GM18499 (cell line): ENCODE measurements around the gene ZRANB1.

Experiments used
- ATAC-seq: cut with Tn5 transposase; IDR thresholded peaks from one replicate; pipeline ENCODE4 v1.9.1; 2021; ENCODE audit warnings: moderate number of reproducible peaks; ENCODE audit not compliant: insufficient read depth, unreplicated experiment

The ZRANB1 gene

GRCh38 chr10:124918906-124919305 is 23.0 kb upstream of the ZRANB1 start:
- ATAC-seq: no peak

- no peak for ATAC-seq
Observed at GRCh38 chr10:124921261-124921660, 20.7 kb upstream of the ZRANB1 start.

DNA sequence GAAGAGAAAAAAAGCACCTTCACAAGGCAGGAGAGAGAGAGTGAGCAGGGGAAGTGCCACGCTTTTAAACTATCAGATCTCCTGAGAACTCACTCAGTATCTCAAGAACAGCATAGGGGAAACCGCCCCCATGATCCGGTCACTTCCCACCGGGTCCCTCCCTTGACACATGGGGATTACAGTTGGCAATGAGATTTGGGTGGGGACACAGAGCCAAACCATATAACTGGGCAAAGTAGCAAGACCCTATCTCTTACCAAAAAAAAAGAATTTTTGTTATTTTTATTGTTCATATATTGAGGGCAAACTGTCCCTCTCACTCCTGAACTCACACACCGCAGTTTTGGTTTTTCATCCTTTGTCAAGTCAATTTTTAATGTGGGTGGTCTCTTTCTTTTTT is 18.2 kb upstream of the ZRANB1 start:
- no peak for ATAC-seq

GRCh38 chr10:124926548-124926947 is 15.4 kb upstream of the ZRANB1 start:
- no peak for ATAC-seq

DNA sequence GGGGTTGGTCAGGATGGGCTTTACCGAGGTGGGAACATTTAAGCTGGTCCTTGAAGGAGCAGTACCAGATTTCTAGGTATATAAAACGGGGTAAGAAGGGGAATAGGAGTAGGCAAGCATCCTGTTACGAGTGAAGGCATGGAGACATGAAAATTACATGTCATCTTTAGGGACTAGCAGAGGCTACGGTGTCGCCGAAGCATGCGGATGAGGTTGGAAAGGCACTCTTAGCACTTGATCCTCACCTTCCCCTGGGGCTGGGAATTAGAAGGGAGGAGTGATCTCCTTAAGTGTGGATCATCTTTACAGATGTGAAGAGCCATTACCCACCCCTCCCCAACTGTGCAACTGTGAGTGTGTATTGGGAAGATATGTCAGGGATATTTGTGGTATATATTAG is 13.8 kb upstream of the ZRANB1 start:
- no peak for ATAC-seq

GRCh38 chr10:124928545-124928944 is 13.4 kb upstream of the ZRANB1 start:
- ATAC-seq: no peak

DNA sequence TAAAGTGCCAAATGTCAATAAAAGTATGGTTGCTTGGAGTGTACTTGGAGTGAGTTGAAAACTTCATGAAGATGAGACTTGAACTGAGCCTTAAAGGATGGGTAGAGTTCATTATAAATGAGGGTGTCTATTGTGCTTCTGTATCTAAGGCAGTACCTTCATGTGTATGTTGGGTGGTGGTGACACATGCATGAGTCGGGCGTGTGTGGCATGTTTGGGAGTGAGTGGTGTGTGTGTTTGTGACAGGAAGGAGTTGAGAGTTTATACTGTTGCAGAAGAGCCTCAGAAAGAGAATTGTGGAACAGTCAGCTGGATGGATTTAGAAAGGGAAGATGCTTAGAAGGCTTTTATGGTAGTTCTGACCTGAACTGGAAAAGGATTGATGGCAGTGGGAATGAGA is 6.0 kb upstream of the ZRANB1 start:
- no peak for ATAC-seq

GRCh38 chr10:124936813-124937212 is 5.1 kb upstream of the ZRANB1 start:
- ATAC-seq: no peak

DNA sequence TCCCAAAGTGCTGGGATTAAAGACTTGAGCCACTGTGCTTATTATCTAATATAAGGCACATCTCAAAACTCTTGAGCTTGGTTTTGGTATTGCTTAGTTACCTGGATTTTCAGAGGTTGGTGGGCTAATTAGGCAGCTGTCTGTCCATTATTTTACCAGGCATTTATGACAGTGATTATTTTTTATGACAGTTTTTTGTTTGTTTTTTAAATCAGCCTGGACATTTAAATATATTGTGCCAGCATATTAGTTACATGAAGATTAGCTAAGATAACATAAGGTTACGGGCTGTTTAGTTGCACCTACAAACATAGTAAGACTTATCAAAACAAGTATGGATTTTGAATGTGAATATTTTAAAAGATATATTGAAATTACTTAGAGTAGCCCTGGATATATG is 2.6 kb upstream of the ZRANB1 start:
- no peak for ATAC-seq

GRCh38 chr10:124942317-124943169 is 620 bp downstream of the ZRANB1 start:
- no peak for ATAC-seq

DNA sequence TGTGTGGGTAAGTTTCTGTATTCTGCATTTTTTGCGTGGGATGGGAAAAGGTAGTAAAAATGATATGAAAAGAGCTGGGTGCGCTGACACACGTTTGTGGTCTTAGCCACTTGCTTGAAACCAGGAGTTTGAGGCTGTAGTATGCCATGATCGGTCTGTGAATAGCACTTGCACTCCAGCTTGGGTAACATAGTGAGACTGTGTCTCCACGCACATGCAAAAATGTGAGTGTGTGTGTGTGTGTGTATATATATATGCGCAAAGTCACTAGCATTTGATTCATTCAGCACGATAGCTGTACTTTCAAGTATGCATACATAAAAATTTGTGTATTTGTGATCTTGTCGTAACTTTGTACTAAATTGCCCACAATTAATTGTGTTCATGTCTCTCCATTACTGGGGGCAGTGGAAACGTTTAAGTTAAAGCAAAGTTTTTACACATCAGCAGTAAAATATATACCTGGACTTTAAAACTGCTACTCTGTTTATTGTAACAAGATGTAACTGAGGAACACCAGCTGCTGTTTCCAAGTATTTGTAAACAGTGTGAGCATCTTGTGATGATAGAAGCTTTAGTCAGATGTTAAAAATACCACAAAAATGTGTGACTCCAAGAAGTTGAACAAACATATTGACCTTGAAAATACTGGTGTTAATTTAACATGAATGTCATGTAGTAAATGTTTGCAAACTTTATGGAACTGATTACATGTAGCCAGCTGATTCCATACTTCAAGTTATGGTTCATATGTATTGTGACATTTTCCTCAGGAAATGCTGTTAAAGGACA is 1.6 kb downstream of the ZRANB1 start:
- no peak for ATAC-seq

GRCh38 chr10:124944982-124945381 is 3.1 kb downstream of the ZRANB1 start:
- ATAC-seq: no peak

GRCh38 chr10:124946945-124947344 is 5.0 kb downstream of the ZRANB1 start:
- ATAC-seq: no peak

DNA sequence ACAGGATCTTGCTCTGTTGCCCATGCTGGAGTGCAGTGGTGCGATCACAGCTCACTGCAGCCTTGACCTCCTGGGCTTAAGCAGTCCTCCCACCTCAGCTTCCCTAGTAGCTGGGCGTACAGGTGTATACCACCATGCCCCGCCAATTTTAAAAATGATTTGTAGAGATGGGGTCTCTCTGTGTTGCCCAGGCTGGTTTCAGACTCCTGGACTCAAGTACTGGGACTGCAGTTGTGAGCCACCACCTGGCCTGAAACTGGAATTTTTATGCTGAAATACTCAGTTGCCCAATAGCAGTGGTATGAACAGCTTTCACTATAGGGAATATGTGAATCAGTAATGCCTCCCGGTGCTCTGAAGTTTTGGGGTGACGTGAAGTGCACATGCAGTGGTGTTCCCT is 7.6 kb downstream of the ZRANB1 start:
- ATAC-seq: no peak

GRCh38 chr10:124952123-124952522 is 10.2 kb downstream of the ZRANB1 start:
- no peak for ATAC-seq

DNA sequence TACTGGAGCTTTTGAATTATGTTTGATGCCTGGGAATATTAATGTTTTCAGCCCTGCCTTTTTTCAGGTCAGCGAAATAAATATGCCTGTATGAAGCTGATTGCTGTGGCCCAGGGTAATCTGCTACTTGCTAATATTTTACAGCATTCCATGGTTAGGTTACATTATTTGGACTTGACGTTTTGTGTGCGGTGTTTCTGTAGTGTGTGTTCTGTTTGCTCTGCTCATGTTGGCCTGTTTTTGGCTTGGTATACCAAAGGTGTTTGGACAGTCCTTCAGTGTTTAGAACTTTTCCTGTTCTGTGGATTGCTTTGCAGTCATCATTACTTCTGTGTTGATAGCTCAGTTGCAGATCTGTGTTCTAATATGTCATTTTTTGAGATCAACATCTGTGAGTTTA is 11.5 kb downstream of the ZRANB1 start:
- no peak for ATAC-seq

DNA sequence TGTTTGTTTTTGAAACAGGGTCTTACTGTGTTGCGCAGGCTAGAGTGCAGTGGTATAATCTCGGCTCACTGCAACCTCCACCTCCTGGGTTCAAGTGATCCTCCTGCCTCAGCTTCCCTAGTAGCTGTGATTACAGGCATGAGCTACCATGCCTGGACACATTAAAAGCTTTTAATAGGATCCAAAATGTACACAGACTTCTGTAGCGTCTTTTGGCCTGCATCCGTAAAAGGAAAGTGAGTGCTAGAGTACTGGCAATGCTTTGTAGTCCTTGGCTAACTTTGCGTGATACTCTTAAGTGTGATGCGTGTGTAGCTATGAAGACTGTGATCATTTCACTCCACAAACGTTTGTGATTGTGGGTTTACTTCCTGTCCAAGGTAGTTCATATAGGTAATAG is 13.3 kb downstream of the ZRANB1 start:
- ATAC-seq: no peak

GRCh38 chr10:124955868-124956267 is 13.9 kb downstream of the ZRANB1 start:
- no peak for ATAC-seq

GRCh38 chr10:124956764-124957163 is 14.8 kb downstream of the ZRANB1 start:
- no peak for ATAC-seq

DNA sequence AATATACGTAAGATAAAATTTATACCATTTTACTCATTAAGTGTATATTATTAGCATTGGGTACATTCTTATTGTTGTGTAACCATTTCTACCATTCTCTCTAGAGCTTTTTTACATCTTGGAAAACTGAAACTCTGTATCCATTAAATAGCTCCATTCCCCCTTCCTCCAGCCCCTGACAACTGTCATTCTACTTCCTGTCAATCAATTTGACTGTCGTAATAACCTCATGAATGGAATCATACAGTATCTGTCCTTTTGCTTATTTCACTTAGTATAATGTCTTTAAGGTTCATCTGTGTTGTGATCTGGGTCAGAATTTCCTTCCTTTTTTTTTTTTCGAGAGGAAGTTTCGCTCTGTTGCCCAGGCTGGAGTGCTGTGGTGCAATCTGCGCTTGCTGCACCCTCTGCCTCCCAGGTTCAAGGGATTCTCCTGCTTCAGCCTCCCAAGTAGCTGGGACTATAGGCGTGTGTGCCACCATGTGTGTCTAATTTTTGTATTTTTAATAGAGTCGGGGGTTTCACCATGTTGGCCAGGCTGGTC is 15.6 kb downstream of the ZRANB1 start:
- no peak for ATAC-seq

DNA sequence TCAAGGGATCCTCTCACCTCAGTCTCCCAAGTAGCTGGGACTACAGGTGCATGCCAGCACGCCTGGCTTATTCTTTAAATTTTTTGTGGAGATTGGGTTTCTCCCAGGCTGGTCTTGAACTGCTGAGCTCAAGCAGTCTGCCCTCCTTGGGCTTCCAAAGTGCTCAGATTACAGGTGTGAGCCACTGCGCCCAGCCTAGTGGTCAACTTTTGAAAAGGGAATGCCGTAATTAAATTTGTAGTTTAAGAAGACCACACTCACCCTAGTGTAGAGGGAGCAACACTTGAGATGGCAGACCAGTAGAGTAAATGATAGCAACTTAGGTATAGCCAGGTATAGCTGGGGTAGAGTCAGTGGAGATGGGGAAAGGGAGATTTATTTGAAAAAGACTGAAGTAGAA is 17.6 kb downstream of the ZRANB1 start:
- ATAC-seq: no peak

- ATAC-seq: no peak
Observed at GRCh38 chr10:124961248-124961570, 19.3 kb downstream of the ZRANB1 start.
